ENCODE results near the gene PCA3. TPM values are rescaled to one million over a fixed set of nuclear protein-coding genes. Genes with fewer than 3 reads are reported as not detected.

PCA3 gene
- total and polyA plus RNA-seq, 3 experiments from 2014 or later, result not detected

DNA sequence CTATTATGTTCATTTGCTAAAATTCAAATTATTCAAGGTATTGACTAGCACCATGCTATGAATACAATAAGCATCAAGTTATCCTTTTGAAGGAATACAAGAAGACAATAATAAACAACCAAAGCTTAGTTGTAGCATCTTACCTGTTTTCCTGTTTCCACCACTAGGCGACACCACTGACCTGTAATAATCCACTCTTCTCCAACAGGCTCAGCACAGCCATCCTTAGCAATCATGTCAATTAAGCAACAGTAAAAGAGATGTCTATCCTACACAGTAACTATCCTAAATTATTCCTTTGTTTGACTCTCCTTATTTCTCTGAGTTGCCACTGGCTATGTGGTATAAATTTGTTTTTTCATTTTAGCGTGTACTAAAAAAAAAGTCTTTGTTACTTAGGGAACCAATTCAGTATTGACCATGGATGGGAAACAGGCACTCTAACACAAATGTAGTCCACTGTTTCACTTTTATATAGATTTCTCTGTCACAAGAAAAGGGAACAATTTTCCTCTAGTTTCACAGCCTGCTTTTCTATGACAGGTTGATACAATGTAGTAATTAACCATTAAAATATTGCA, 46.2 kb downstream of the PCA3 start:
- H3K36me3 Mint-ChIP-seq, result no peaks in the 10 kb centered on the region
- Histone ChIP-seq H3K4me3 (ENCODE audit: low read length) (no peak overlapping the region), H3K36me3 (ENCODE audit: insufficient read depth, low read length) (no peaks in the 10 kb centered on the region), H3K4me1 (ENCODE audit: insufficient read depth, low read length) (no peaks in the 10 kb centered on the region), H3K27ac (ENCODE audit: low read depth, low read length) (no peak overlapping the region), H3K27me3 (ENCODE audit: insufficient read depth, low read length, poor library complexity, severe bottlenecking) (no peaks in the 10 kb centered on the region), H3K9me3 (ENCODE audit: low read length) (no peaks in the 10 kb centered on the region)
- H3K4me3 Mint-ChIP-seq, result no peak overlapping the region
- H3K27me3 Mint-ChIP-seq, result peaks cover 14 to 21% of the 10 kb centered on the region in 2 donors
- POLR2A ChIA-PET, result no interaction called here
- no peak for DNase-seq
- CTCF ChIA-PET, result no interaction called here
- no peak overlapping the region for H3K27ac Mint-ChIP-seq
- H3K4me1 Mint-ChIP-seq, result no peaks in the 10 kb centered on the region
- peaks cover 0 to 3% (median 0%) of the 10 kb centered on the region in 5 donors for H3K9me3 Mint-ChIP-seq

DNA sequence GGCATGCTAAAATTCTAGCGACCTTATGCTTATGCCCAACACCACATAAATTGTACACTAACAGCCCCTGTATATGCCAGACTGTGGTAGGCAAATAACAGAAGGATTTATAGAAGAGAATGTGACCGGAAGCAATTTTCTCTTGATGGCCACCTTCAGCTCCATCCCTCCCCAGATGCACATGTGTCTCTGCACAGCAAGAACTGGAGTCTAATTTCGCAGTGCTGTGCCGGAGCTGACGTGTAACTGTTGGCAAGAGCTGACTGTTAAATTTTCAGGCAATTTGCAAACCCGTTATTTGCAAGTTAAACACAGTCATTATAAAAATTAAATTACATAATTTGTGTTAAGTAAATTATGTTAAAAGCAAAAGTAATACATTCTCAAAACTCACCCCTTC, 48.4 kb downstream of the PCA3 start:
- POLR2A ChIA-PET, result no interaction called here
- no peak overlapping the region for H3K27ac Mint-ChIP-seq
- no peak overlapping the region for H3K4me3 Mint-ChIP-seq
- no peaks in the 10 kb centered on the region for H3K4me1 Mint-ChIP-seq
- CTCF ChIA-PET, result no interaction called here
- H3K4me3 ChIP-seq (ENCODE audit: low read length), result no peak overlapping the region
- no peak for DNase-seq
- no peaks in the 10 kb centered on the region for H3K9me3 ChIP-seq (ENCODE audit: low read length)
- no peaks in the 10 kb centered on the region for H3K4me1 ChIP-seq (ENCODE audit: insufficient read depth, low read length)
- peaks cover 0 to 3% (median 0%) of the 10 kb centered on the region in 5 donors for H3K9me3 Mint-ChIP-seq
- no peaks in the 10 kb centered on the region for H3K27me3 ChIP-seq (ENCODE audit: insufficient read depth, low read length, poor library complexity, severe bottlenecking)
- no peaks in the 10 kb centered on the region for H3K36me3 ChIP-seq (ENCODE audit: insufficient read depth, low read length)
- H3K27ac ChIP-seq (ENCODE audit: low read depth, low read length), result no peak overlapping the region
- H3K27me3 Mint-ChIP-seq, result peaks cover 14 to 21% of the 10 kb centered on the region in 2 donors
- H3K36me3 Mint-ChIP-seq, result no peaks in the 10 kb centered on the region

DNA sequence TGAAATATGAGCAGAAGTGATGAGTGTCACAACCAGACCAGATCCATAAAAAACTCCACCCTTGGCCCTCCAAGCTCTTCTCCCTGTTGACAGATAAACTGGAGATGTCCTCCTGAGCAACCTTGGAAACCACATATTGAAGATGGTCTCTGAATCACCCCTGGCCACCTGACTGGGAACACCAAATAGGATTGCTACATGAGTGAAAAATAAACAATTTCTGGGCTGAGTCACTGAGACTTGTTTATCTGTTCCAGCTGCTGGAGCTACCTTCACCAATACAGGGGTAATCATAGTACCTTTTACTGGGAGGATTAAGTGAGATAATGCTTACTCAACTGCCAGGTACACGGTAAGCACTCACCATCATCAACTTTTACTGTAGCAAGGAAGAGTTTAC, 53.3 kb downstream of the PCA3 start:
- Mint-ChIP-seq H3K36me3 (no peaks in the 10 kb centered on the region), H3K27me3 (peaks cover 5 to 25% of the 10 kb centered on the region in 2 donors), H3K4me3 (no peak overlapping the region), H3K4me1 (no peaks in the 10 kb centered on the region), H3K27ac (no peak overlapping the region), H3K9me3 (no peaks in the 10 kb centered on the region)
- Histone ChIP-seq H3K9me3 (ENCODE audit: low read length) (no peaks in the 10 kb centered on the region), H3K4me3 (ENCODE audit: low read length) (no peak overlapping the region), H3K27me3 (ENCODE audit: insufficient read depth, low read length, poor library complexity, severe bottlenecking) (no peaks in the 10 kb centered on the region), H3K36me3 (ENCODE audit: insufficient read depth, low read length) (no peaks in the 10 kb centered on the region), H3K27ac (ENCODE audit: low read depth, low read length) (no peak overlapping the region), H3K4me1 (ENCODE audit: insufficient read depth, low read length) (no peaks in the 10 kb centered on the region)
- ChIA-PET POLR2A (no interaction called here), CTCF (no interaction called here)
- DNase-seq, result no peak

DNA sequence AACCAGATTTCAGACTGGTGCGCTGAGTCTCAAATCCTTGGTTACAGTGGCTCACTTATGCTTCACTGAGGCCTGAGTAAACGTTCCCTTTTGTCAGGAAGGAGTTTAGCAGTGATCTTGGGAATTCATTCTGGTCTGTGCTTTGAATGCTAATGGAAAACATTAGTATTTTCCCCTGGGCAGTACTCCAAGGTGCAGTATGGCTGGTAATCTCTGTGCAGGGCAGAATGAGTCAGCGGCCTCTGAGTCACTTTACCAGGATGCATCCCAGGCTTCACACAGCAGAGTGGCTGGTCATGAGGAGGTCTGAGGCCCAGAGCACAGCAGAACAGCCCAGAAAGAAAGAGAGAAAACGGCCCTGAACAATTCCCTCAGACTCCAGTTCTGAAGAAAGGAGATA, 54.0 kb downstream of the PCA3 start:
- Mint-ChIP-seq H3K4me1 (no peaks in the 10 kb centered on the region), H3K27me3 (peaks cover 4 to 25% of the 10 kb centered on the region in 2 donors), H3K4me3 (peak overlapping the region in 1 of 7 donors; percentile 7), H3K36me3 (no peaks in the 10 kb centered on the region), H3K27ac (no peak overlapping the region), H3K9me3 (no peaks in the 10 kb centered on the region)
- Histone ChIP-seq H3K36me3 (ENCODE audit: insufficient read depth, low read length) (no peaks in the 10 kb centered on the region), H3K4me1 (ENCODE audit: insufficient read depth, low read length) (no peaks in the 10 kb centered on the region), H3K27me3 (ENCODE audit: insufficient read depth, low read length, poor library complexity, severe bottlenecking) (no peaks in the 10 kb centered on the region), H3K27ac (ENCODE audit: low read depth, low read length) (no peak overlapping the region), H3K4me3 (ENCODE audit: low read length) (no peak overlapping the region), H3K9me3 (ENCODE audit: low read length) (no peaks in the 10 kb centered on the region)
- ChIA-PET POLR2A (no interaction called here), CTCF (no interaction called here)
- no peak for DNase-seq

DNA sequence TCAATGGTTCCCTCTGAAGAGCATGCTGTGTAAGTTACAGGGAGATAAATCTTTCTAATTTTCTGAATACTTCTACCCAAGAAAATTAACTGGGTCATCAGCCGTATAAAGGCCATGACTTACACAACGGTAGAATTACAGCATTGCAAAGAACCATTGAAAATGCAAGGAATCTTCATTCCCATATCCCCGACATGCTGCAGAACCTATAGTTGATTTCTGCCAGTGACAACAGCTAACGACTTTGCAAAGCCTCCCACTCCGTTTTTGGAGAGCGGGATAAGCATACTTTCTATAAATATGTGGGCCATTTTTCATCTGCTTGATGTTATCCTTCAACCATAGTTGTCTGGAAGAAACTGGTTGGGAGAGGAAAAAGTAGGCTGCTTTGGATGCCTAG, 56.2 kb downstream of the PCA3 start:
- no peaks in the 10 kb centered on the region for H3K4me1 ChIP-seq (ENCODE audit: insufficient read depth, low read length)
- no peak overlapping the region for H3K27ac ChIP-seq (ENCODE audit: low read depth, low read length)
- Mint-ChIP-seq H3K27me3 (peaks cover 8 to 19% of the 10 kb centered on the region in 2 donors), H3K4me3 (no peak overlapping the region), H3K36me3 (no peaks in the 10 kb centered on the region), H3K9me3 (no peaks in the 10 kb centered on the region), H3K4me1 (no peaks in the 10 kb centered on the region), H3K27ac (no peak overlapping the region)
- H3K9me3 ChIP-seq (ENCODE audit: low read length), result no peaks in the 10 kb centered on the region
- DNase-seq, result no peak
- no peak overlapping the region for H3K4me3 ChIP-seq (ENCODE audit: low read length)
- POLR2A ChIA-PET, result no interaction called here
- CTCF ChIA-PET, result no interaction called here
- H3K27me3 ChIP-seq (ENCODE audit: insufficient read depth, low read length, poor library complexity, severe bottlenecking), result no peaks in the 10 kb centered on the region
- H3K36me3 ChIP-seq (ENCODE audit: insufficient read depth, low read length), result no peaks in the 10 kb centered on the region

DNA sequence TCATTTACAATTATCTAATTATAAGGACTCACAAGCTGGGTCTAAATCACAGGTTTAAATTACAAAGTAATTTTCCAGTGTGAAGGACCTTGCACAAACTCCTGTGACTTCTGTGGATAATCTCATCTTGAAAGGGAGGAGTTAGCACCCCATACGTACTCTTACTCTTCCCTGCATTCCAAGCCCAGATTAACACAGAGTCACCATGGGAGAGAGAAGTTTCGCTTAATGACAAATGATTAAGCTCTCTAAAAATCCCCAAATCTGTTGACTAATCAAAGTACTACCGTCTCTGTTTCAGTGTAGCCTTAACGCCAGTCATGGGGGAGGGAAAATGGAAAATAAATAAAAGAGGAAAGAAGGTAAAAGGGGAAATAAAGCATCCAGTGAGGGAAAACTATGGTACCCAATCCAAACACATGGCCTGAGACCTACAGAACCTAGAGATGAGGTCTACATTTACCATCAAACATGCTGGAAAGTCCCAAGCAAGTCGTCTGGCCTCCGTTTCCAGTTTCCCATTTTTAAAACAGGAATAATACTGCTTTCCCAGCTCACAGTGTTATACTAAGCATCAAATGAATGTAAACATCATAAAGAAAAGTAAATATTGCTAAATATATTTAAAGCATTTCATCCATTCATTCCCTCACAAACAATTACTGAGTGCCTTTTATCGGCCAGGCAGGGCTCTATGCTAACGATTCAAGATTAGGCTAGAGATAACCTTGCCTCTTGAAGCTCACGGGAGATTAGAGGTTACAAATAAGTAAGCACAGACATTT, 63.2 kb downstream of the PCA3 start:
- Mint-ChIP-seq H3K27ac (no peak overlapping the region), H3K27me3 (peaks cover 5 to 12% of the 10 kb centered on the region in 2 donors), H3K4me3 (no peak overlapping the region), H3K36me3 (no peaks in the 10 kb centered on the region), H3K9me3 (peaks cover 4 to 11% (median 4%) of the 10 kb centered on the region in 5 donors), H3K4me1 (no peaks in the 10 kb centered on the region)
- H3K27ac ChIP-seq (ENCODE audit: low read depth, low read length), result no peak overlapping the region
- H3K9me3 ChIP-seq (ENCODE audit: low read length), result no peaks in the 10 kb centered on the region
- POLR2A ChIA-PET, result no interaction called here
- no peaks in the 10 kb centered on the region for H3K4me1 ChIP-seq (ENCODE audit: insufficient read depth, low read length)
- no peak for DNase-seq
- H3K36me3 ChIP-seq (ENCODE audit: insufficient read depth, low read length), result no peaks in the 10 kb centered on the region
- H3K4me3 ChIP-seq (ENCODE audit: low read length), result no peak overlapping the region
- CTCF ChIA-PET, result no interaction called here
- H3K27me3 ChIP-seq (ENCODE audit: insufficient read depth, low read length, poor library complexity, severe bottlenecking), result no peaks in the 10 kb centered on the region

DNA sequence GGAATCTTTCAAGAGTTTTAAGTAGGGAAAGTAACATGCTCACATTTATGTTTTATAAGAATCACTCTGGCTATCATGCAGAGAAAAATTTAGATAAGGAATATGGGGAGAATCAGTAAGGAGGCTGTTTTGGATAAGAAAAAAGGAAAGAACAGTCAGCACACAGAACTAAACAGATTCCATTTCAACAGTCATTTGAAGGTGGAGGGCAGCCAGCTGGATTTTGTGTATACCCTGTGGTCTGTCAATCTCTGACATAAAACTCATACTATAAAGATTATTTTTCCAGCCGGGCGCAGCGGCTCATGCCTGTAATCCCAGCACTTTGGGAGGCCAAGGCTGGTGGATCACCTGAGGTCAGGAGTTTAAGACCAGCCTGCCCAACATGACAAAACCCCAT, 64.2 kb downstream of the PCA3 start:
- Mint-ChIP-seq H3K4me1 (no peaks in the 10 kb centered on the region), H3K4me3 (no peak overlapping the region), H3K27ac (no peak overlapping the region), H3K27me3 (peaks cover 5 to 14% of the 10 kb centered on the region in 2 donors), H3K9me3 (peaks cover 4 to 11% (median 4%) of the 10 kb centered on the region in 5 donors), H3K36me3 (no peaks in the 10 kb centered on the region)
- H3K4me3 ChIP-seq (ENCODE audit: low read length), result no peak overlapping the region
- POLR2A ChIA-PET, result no interaction called here
- CTCF ChIA-PET, result no interaction called here
- H3K36me3 ChIP-seq (ENCODE audit: insufficient read depth, low read length), result no peaks in the 10 kb centered on the region
- H3K27ac ChIP-seq (ENCODE audit: low read depth, low read length), result no peak overlapping the region
- no peak for DNase-seq
- H3K4me1 ChIP-seq (ENCODE audit: insufficient read depth, low read length), result no peaks in the 10 kb centered on the region
- no peaks in the 10 kb centered on the region for H3K27me3 ChIP-seq (ENCODE audit: insufficient read depth, low read length, poor library complexity, severe bottlenecking)
- no peaks in the 10 kb centered on the region for H3K9me3 ChIP-seq (ENCODE audit: low read length)

DNA sequence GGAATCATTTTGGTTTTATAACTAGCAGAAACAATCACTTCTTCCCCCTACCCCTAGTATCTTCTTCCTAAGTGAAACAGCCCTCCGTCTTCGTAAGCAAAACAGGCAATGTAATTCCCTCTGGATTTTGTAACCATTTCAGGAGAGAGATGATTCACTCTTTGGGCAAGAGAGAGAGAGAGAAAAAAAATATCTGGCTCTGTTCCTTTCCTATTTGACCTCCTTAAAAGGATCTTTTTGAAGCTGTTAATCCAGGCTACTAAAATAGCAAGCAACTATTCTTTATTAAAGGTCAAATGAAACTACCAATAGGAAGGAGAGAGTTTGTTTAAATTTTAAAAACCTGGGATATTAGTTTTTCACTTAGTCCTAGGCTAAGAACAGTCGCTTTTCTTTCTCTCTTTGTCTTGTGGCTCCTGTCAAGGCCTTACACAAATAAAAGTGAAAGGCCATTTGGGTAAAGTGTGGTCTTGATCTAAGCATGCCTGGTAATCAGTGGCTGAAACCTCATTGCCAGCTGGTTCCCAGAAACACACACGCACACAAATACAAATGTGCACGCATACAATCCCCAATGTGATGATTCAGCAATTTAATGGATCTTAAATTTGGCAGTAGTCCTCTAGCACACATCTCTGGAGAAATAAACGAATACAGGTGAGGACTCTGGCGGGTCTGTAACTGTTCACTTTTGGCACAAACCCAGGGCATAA, 71.5 kb downstream of the PCA3 start:
- H3K36me3 Mint-ChIP-seq, result no peaks in the 10 kb centered on the region
- no peak overlapping the region for H3K4me3 Mint-ChIP-seq
- Histone ChIP-seq H3K27ac (ENCODE audit: low read depth, low read length) (no peak overlapping the region), H3K36me3 (ENCODE audit: insufficient read depth, low read length) (no peaks in the 10 kb centered on the region), H3K9me3 (ENCODE audit: low read length) (no peaks in the 10 kb centered on the region), H3K27me3 (ENCODE audit: insufficient read depth, low read length, poor library complexity, severe bottlenecking) (no peaks in the 10 kb centered on the region), H3K4me1 (ENCODE audit: insufficient read depth, low read length) (no peaks in the 10 kb centered on the region), H3K4me3 (ENCODE audit: low read length) (no peak overlapping the region)
- H3K27me3 Mint-ChIP-seq, result peaks cover 0 to 7% of the 10 kb centered on the region in 2 donors
- POLR2A ChIA-PET, result interaction anchor here (0.6 kb wide), 1 partner anchor 134 kb away, joined by 5 read pairs; no protein-coding TSS in a partner anchor
- H3K9me3 Mint-ChIP-seq, result peaks cover 0 to 5% (median 0%) of the 10 kb centered on the region in 5 donors
- no peak overlapping the region for H3K27ac Mint-ChIP-seq
- no peak for DNase-seq
- CTCF ChIA-PET, result no interaction called here
- H3K4me1 Mint-ChIP-seq, result no peaks in the 10 kb centered on the region

All from CD8-positive, alpha-beta memory T cell (primary cell).